HUES48 (cell line): ENCODE measurements around the gene ZNF764.
"Not testable (repeated sequence)": the region's sequence is repeated elsewhere in the genome, so short reads cannot be mapped to it uniquely, and the experiment has no call there.

Experiments
- H3K27ac ChIP-seq: one replicate; pipeline ENCODE4 v1.7.0; 2013; ENCODE audit warnings: low read depth, low read length, inconsistent platforms
- H3K27me3 ChIP-seq: 2 replicates; pipeline ENCODE4 v1.6.1; 2013; ENCODE audit warnings: mild to moderate bottlenecking, low read length; ENCODE audit not compliant: control insufficient read depth, insufficient read depth
- H3K36me3 ChIP-seq: 2 replicates; pipeline ENCODE4 v1.6.1; 2013; ENCODE audit warnings: low read length; ENCODE audit not compliant: control insufficient read depth, insufficient read depth
- H3K4me1 ChIP-seq: 2 replicates; pipeline ENCODE4 v1.6.1; 2013; ENCODE audit warnings: mild to moderate bottlenecking, low read length; ENCODE audit not compliant: control insufficient read depth, insufficient read depth
- H3K4me3 ChIP-seq: 2 replicates; pipeline ENCODE4 v1.5.1; 2013; ENCODE audit warnings: mild to moderate bottlenecking, low read depth, low read length
- H3K9ac ChIP-seq: 2 replicates; pipeline ENCODE4 v1.6.1; 2013; ENCODE audit warnings: mild to moderate bottlenecking, low read depth, low read length, moderate library complexity
- H3K9me3 ChIP-seq: 2 replicates; pipeline ENCODE4 v1.6.1; 2013; ENCODE audit warnings: low read length; ENCODE audit not compliant: control insufficient read depth, insufficient read depth

The ZNF764 gene

GRCh38 chr16:30543067-30543466 is 15.1 kb downstream of the ZNF764 start:
- no peak overlapping the region for H3K4me3 ChIP-seq
- H3K9ac ChIP-seq, result no peak overlapping the region
- no peaks in the 10 kb centered on the region for H3K9me3 ChIP-seq
- H3K36me3 ChIP-seq, result no peaks in the 10 kb centered on the region
- H3K27me3 ChIP-seq, result no peaks in the 10 kb centered on the region
- H3K4me1 ChIP-seq, result peaks cover 36% of the 10 kb centered on the region
- no peak overlapping the region for H3K27ac ChIP-seq

- H3K27me3 ChIP-seq, result no peaks in the 10 kb centered on the region
- H3K36me3 ChIP-seq, result no peaks in the 10 kb centered on the region
- H3K4me3 ChIP-seq, result peak overlapping the region; percentile 38
- H3K9ac ChIP-seq, result no peak overlapping the region
- peak overlapping the region; percentile 93 for H3K27ac ChIP-seq
- H3K9me3 ChIP-seq, result no peaks in the 10 kb centered on the region
- H3K4me1 ChIP-seq, result peaks cover 33% of the 10 kb centered on the region
Observed at GRCh38 chr16:30541502-30542329, 16.5 kb downstream of the ZNF764 start.

GRCh38 chr16:30540916-30541464 is 17.2 kb downstream of the ZNF764 start:
- Histone ChIP-seq H3K4me1 (peaks cover 33% of the 10 kb centered on the region), H3K27ac (peak overlapping the region; percentile 93)
- H3K4me3 ChIP-seq, H3K36me3 ChIP-seq, H3K9ac ChIP-seq, H3K27me3 ChIP-seq, H3K9me3 ChIP-seq: not testable (repeated sequence)

GRCh38 chr16:30539986-30540526 is 18.1 kb downstream of the ZNF764 start:
- H3K9ac ChIP-seq, H3K36me3 ChIP-seq, H3K9me3 ChIP-seq, H3K4me3 ChIP-seq, H3K27ac ChIP-seq, H3K27me3 ChIP-seq: not testable (repeated sequence)
- H3K4me1 ChIP-seq, result peaks cover 35% of the 10 kb centered on the region

- no peak overlapping the region for H3K9ac ChIP-seq
- no peaks in the 10 kb centered on the region for H3K27me3 ChIP-seq
- H3K4me1 ChIP-seq, result peaks cover 35% of the 10 kb centered on the region
- H3K36me3 ChIP-seq, result no peaks in the 10 kb centered on the region
- H3K9me3 ChIP-seq, result no peaks in the 10 kb centered on the region
- no peak overlapping the region for H3K27ac ChIP-seq
- no peak overlapping the region for H3K4me3 ChIP-seq
Observed at GRCh38 chr16:30539000-30539964, 18.9 kb downstream of the ZNF764 start.

GRCh38 chr16:30536391-30537024 is 21.7 kb downstream of the ZNF764 start:
- H3K9me3 ChIP-seq, H3K27ac ChIP-seq, H3K27me3 ChIP-seq, H3K9ac ChIP-seq: not testable (repeated sequence)
- Histone ChIP-seq H3K4me3 (peak overlapping the region; percentile 72; the same call in 1 of the 2 replicates), H3K36me3 (peaks cover 10% of the 10 kb centered on the region), H3K4me1 (peaks cover 12% of the 10 kb centered on the region)

- Histone ChIP-seq H3K36me3 (peaks cover 17% of the 10 kb centered on the region), H3K9me3 (no peaks in the 10 kb centered on the region), H3K9ac (peak overlapping the region; percentile 95), H3K27me3 (no peaks in the 10 kb centered on the region), H3K4me1 (peaks cover 6% of the 10 kb centered on the region; the same call in 1 of the 2 replicates), H3K4me3 (peak overlapping the region; percentile 72), H3K27ac (peak overlapping the region; percentile 98)
Observed at GRCh38 chr16:30535777-30536190, 22.4 kb downstream of the ZNF764 start.

- H3K4me3 ChIP-seq, result peak overlapping the region; percentile 72
- H3K4me1 ChIP-seq, result peaks cover 6% of the 10 kb centered on the region; the same call in 1 of the 2 replicates
- peaks cover 18% of the 10 kb centered on the region for H3K36me3 ChIP-seq
- H3K9ac ChIP-seq, result peak overlapping the region; percentile 95
- H3K9me3 ChIP-seq, result no peaks in the 10 kb centered on the region
- no peaks in the 10 kb centered on the region for H3K27me3 ChIP-seq
- H3K27ac ChIP-seq, result peak overlapping the region; percentile 98
Observed at GRCh38 chr16:30535106-30535776, 22.9 kb downstream of the ZNF764 start.

GRCh38 chr16:30534368-30535105 is 23.6 kb downstream of the ZNF764 start, which contains the start of gene ZNF747:
TSS of gene ZNF747 (minus strand) at chr16:30534858. CDS start at chr16:30534679, 179 bp downstream.
- Histone ChIP-seq H3K27me3 (no peaks in the 10 kb centered on the region), H3K9ac (peak within 1 kb of the TSS; percentile 95), H3K27ac (peak within 1 kb of the TSS; percentile 98), H3K4me1 (peaks cover 6% of the 10 kb centered on the region; the same call in 1 of the 2 replicates), H3K4me3 (peak within 1 kb of the TSS; percentile 72), H3K9me3 (no peaks in the 10 kb centered on the region), H3K36me3 (peaks cover 18% of the 10 kb centered on the region)
